SKM-1 treated with dmso at 0.1 percent for 144 hours (cell line): ENCODE results near the gene PCK2.
A peak's percentile ranks its signal among the peaks of the same experiment; 100 is the strongest.

Experiments used
- DNase-seq: peaks from one replicate; lab custom pipeline; 2025; ENCODE audit not compliant: unreplicated experiment; lab: John Stamatoyannopoulos, UW

The PCK2 gene

DNA sequence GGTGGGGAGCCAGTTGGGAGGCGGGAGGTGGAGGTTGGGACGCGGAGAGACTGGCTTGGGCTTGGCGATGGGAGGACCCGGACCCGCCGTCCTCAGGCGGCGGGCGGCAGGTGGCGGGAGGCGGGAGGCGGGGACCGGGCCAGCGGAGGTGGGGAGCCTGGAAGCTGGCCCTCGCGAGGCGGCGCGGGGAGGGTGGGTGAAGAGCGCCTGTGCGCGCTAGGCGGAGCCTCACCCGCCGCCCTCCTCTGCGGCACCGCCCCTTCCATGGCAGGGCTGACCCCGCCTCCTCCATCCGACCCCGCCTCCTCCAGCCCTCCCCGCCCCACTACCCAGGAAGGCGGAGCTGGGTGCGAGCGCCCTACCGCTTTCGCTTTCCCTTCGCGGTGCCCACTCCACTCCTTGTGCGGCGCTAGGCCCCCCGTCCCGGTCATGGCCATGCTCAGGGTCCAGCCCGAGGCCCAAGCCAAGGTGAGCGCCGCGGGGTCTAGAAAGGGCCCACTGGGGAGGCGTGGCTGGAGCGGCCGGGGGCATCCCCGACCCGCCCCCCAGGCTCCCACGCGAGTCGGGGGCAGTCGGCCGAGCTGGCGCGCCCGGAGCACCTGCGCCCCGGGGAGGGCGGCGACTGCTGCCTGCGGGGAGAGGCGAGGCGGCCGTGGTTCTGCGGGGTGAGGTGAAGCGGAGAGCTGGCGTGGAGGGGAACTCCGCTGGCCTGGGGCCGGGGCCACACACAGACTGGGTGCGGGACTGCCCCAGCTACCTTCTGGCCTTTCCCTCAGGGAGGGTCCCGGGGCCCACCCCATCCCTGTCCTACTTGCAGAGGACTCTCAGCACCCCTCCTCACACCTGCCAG lies 41.9 kb downstream of the PCK2 start, which contains the start of gene PSME1:
PSME1 (plus strand) TSS at position 361 of the 850 bp plus-strand sequence; CDS start at position 430, 69 bp downstream.
- peak; percentile 54 for DNase-seq

DNA sequence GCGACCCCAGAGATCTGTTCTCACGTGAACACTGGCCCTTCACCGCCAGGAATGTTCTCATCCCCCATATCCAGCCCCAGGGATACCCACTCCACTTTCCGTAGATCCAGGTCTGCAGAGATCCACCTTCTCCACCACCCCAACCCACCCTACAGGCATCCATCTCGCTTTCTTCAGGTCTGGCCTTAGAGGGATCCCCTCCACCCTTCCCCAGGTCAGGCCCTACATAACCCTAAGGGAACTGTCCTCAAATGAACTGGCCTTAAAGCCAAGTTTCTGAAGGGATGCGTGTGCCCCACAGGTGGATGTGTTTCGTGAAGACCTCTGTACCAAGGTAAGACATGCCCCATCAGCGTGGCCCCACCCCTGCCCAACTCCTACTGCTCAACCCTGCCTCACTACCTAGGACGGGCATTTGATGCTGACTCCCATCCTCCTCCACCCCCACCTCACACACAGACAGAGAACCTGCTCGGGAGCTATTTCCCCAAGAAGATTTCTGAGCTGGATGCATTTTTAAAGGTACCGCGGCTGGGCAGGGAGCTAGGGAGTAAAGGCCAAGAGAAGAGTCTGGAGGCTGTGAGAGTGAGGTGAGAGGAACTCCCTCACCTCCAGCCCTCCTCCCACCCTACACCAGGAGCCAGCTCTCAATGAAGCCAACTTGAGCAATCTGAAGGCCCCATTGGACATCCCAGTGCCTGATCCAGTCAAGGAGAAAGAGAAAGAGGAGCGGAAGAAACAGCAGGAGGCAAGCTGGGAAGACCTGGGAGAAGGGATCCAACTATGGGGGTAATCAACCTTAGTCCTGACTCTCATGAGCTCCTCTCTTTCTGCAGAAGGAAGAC lies 42.8 kb downstream of the PCK2 start:
- DNase-seq, result no peak

DNA sequence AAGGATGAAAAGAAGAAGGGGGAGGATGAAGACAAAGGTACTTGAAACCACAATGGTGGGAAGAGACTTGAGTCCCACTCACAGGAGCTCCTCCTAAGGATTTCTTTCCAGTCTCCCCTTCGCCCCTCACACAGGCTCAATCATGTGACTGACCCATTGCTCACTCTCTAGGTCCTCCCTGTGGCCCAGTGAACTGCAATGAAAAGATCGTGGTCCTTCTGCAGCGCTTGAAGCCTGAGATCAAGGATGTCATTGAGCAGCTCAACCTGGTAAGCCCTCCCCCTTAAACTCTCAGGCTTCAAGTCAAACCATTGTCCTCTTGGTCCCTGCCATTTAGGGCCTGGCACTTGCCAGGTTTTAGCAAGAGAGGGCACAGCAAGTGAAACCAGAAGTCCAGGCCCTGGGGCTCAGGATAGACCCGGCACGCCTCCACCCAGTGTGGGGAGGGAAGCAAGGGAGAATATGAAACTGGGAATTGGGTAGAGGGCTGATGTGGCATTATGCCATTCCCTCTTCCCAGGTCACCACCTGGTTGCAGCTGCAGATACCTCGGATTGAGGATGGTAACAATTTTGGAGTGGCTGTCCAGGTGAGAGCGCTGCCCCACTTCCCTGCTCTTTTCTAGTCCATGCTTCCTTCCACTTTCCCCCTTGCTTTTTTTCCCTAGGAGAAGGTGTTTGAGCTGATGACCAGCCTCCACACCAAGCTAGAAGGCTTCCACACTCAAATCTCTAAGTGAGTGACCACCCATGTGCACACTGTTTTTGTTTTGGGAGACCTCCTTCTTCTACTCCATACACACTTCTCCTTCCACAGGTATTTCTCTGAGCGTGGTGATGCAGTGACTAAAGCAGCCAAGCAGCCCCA lies 43.7 kb downstream of the PCK2 start:
- DNase-seq, result no peak

DNA sequence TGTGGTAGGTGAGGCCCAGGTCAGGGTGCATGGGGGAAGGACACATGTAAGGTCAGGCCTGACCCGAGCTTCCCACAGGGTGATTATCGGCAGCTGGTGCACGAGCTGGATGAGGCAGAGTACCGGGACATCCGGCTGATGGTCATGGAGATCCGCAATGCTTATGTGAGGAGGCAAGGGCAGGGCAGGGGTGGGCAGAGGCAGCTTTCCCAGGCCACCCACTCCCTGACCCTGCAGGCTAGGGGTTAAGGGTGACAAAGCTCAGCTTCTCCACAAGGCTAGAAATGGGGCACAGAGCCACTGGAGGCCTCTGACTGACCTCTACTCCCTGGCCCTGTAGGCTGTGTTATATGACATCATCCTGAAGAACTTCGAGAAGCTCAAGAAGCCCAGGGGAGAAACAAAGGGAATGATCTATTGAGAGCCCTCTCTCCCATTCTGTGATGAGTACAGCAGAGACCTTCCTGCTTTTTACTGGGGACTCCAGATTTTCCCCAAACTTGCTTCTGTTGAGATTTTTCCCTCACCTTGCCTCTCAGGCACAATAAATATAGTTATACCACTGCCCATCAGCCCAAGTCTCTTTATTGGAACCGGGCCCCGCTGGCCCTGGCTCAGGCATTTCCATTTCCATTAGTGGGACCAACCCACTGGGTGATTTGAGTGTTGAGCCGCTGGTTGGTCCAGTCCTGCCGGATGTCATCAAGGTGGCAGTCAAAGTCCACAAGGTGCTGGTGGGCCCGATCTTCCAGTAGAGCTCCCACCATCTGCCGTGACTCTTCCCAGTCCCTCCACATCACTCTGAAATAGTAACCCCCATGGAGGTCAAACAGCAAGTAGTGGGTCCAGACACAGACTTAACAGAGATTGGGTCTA lies 44.5 kb downstream of the PCK2 start:
- DNase-seq, result no peak

DNA sequence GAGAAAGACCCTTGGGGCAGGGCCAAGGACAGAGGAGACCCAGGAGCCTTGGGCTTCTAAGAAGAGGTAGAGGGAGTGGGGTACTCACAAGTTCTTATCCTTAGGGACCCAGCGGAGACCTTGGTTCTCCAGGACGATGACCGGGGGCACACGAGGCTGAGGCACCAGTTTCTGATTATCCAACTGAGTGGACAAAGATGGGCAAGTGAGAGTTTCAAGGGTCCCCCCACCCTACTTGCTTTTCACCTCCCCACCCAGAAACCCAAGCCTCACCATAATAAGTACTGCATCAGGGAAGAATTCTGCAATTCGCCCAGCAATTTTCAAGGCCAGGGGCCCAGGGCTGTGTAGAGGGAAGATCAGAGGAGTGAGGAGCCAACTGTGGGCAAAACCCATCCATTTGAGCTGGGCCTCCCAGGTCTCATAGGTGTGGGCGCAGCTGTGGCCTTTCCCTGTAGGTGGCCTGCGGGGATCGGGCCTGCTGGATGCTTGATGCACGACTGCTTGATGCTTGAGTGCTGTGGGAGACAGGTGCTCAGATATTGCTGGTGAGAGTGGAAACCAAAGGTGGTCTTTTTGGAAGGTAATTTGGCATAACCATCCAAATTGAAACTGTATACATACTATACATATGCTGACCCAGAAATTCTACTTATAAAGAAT lies 45.3 kb downstream of the PCK2 start:
- DNase-seq, result no peak

DNA sequence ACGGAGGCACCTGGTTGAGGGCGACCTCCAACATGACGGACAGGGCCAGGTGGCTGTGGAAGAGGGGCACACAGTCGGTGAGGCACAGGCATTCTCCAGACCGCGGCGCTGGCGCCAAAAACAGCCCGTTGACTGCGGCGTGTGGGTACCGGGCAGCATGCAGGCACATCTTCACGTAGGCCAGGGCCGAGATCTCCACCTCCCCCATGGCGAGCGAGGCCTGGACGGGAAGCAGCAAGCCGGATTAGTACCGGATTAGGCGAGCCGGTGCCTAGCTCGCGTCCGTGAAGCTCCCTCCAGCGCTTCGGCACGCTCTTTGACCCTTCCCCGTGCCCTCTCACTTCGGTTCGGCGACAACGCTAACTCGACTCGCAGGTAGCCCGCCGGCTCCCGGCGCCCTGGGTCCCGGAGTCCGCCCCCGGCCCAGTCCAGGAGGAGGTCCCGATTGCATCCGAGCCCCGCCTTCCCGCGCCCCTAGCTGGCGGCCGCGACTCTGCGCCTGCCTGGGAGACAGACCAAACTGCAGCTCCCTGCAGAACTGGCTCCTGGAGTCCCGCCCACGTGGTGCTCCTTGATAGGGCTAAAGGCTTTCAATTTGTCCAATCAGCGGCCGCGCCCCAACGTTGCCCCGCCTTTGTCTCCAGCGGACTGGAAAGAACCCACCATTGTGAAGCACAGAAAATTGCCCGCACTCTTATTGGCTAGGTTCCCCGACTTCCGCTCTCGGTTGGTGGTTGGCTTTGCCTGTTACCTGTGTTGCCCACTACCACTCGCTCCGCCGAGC lies 47.2 kb downstream of the PCK2 start, which contains the start of gene EMC9:
EMC9 (minus strand) TSS at position 495 of the 784 bp plus-strand sequence; CDS start at position 208, 287 bp downstream.
- DNase-seq, result peak; percentile 94

DNA sequence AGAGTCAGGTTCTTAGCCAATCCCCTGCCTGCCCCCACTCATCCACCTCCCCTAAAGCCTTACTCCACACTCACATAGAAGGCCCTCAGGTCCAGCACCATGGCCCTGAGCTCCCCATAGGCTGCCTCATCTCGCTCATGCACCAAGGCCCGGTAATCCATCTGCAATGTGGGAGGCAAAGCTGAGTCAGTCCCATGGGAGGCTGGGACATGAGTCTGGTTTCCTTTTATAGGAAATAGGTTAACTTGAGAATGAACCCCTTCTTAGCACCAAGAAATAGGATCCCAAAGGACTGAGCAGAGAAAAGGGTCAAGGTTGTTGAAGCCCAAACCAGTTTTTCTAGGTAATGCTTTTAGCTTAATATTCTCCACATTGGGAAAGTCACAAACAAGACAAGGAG lies 49.4 kb downstream of the PCK2 start:
- no peak for DNase-seq

DNA sequence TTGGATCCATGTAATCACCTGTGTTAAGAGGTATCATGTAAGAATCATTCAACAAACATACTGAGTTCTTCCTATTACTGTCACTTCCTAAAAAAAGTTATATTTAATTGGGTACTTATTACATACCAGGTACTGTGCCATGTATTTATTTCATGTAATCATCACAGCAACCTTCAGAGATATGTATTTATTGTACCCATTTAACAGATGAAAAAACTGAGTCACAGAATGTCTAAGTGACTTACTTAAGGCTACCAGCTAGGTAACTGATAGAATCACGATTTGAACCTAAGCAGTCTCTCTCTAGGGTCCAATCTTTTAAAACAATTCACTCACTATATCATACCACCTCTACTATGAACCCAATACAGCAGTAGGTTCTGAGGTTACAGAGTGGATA lies 50.3 kb downstream of the PCK2 start:
- no peak for DNase-seq

DNA sequence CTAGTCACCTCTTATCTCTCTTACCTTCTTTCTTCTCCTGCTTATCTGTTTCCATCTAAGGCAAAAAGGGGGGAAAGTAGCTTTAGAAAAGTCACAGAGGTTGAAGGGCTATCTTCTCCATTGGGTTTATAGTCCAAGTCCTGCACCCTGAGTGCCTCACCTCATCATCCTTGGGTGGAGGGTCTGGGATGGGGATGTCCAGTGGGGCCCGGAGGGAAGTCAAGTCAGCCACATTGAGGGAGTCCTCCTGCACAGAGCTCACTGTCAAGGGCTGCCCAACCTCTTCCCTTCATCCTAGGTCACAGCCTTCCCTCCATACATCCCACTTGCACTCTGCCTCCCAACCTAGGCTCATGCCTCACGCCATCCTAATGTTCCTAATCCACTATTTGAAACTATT lies 51.1 kb downstream of the PCK2 start:
- no peak for DNase-seq

DNA sequence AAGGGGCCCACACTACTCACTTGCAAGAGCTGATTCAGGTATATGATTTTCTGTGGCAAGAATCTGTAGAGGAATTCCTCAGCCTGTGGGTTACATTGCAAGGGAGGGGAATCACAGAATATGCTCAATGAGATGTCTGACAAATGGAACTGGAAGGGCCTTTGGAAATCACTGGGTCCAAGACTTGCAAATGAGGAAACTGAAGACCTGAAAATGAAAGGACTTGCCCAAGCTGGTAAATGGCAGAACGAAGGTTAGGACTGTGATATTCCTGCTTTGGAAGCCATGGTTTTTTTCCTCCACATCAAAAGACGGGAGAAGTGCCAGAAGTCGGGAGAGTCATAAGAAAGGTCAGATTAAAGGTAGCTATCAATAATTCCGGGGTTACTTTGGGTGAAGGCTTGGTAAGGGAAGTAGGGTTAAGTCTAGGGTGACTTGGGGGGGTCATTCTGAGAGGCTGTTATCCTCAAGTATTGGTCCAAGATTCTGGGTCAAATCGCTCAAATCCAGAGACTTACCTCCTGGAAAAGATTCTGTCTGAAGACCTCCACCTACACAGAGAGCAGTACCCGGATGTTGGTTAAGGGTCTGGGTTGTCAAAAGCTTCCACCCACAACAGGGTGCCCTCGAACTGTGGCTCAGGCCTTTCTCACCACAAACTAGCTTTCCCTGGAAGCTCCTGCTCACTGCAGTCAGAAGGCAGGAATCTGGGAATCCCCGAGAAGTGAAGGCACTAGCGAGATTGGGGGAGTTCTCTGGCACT lies 51.8 kb downstream of the PCK2 start:
- DNase-seq, result no peak

DNA sequence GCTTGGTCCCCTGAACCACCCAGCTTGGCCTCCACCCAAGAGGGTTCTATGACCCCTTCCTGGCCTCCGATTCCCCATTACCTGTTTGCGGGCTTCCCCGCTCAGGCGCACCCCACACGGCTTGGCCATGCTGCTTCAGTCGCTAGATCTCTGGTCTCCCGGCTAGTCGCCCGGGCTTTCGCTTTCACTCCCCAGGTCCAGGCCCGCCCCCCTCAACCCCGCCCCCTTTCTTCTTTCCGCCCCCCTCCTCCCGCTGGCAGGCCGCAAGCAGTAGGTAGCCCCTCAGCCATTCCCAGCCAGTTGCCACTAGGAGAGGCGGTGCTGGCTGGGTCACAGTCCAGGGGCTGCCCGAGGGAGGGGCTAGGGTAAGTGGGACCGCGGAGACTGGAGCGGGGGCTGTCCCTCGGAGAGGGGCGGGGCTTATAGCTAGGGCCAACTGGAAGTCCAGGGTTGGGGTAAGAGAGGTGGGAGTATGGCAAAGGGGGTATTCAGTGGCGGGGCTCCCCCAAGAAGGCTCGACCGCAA lies 52.4 kb downstream of the PCK2 start, which contains the start of gene PSME2:
PSME2 (minus strand) TSS at position 158 of the 525 bp plus-strand sequence; CDS start at position 129, 29 bp downstream.
- peak; percentile 72 for DNase-seq

DNA sequence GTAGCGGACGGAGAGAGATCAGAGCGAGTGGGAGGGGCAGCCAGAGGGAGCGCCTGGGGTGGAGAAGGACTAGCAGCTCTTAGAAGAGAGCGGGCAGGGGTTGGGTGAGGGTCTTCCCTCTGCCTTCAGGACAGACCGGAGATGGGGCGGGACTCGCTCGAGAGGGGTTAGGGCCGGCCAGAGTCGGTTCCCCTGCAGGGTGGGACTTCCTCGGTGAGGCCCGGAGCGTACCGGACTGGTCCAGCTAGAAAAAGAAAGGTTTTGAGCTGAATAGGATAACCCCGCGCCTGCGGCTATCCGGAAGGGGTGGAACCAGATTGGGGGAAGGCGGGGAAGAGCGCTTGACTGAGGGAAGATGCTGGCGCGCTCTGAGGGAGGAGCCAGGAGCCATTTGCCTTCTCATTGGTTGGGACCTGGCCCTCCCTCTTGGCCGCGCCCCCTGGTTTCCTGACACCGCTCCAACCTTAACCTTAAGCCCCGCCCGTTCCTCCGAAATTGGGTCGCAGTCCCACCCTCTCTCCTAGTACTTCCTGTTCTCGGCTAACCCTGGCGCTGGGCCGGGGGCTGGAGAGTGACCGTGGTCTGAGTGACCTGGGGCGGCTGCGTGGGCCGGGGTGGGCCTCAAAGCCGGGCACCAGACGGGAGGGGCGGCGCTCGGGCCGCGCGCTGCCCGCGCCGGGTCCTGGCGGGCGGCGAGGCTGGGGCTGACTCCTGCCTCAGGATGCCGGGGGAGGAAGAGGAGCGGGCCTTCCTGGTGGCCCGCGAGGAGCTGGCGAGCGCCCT lies 53.1 kb downstream of the PCK2 start, which contains the start of gene RNF31:
RNF31 (plus strand) TSS at position 521 of the 783 bp plus-strand sequence; CDS start at position 722, 201 bp downstream.
- DNase-seq, result peak; percentile 90

DNA sequence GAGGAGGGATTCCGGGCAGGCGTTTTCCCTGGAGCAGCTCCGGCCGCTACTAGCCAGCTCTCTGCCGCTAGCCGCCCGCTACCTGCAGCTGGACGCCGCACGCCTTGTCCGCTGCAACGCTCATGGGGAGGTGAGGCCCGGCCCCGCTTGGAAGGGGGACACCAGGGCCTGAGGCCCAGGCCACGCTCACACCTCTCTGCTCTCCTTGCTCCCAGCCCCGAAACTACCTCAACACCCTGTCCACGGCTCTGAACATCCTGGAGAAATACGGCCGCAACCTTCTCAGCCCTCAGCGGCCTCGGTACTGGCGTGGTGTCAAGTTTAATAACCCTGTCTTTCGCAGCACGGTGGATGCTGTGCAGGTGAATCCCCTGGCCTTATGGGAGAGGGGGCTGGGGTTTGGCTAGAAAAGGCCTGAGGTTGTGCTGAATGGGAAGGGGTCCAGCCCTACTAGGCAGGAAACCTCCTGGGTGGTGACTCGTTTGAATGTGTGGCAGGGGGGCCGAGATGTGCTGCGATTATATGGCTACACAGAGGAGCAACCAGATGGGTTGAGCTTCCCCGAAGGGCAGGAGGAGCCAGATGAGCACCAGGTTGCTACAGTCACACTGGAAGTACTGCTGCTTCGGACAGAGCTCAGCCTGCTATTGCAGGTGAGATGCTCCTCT lies 53.8 kb downstream of the PCK2 start:
- no peak for DNase-seq

DNA sequence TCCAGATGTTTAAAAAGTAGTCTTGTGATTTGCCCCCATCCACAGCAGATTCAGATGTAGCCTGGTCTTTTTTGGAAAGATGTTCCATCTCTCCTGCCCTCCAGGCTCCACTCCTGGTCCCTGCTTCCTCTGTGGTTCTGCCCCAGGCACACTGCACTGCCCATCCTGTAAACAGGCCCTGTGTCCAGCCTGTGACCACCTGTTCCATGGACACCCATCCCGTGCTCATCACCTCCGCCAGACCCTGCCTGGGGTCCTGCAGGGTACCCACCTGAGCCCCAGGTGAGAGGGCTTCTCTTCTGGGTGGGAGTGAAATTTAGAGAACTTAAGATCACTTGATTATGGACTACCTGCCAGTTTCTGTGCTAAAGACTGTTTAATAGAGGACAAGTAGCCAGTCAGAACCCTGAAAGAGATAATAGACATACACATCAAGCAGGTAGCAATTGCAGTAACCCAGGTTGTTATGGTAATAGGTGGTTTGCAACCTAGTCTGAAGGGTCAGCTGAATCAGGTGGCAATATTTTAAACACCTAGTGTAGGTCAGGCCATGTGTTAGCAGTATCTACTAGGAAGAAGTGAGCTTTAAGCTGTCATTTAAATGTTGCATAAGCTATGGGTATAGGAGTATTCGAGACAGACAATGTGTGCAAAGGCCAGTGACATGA lies 55.3 kb downstream of the PCK2 start:
- DNase-seq, result no peak

DNA sequence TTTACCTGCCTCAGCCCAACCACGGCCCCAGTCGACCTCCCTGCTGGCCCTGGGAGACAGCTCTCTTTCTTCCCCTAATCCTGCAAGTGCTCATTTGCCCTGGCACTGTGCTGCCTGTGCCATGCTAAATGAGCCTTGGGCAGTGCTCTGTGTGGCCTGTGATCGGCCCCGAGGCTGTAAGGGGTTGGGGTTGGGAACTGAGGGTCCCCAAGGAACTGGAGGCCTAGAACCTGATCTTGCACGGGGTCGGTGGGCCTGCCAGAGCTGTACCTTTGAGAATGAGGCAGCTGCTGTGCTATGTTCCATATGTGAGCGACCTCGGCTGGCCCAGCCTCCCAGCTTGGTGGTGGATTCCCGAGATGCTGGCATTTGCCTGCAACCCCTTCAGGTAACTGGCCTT lies 56.0 kb downstream of the PCK2 start:
- no peak for DNase-seq
